HCT116 (cell line): ENCODE results near the gene KCNJ16. TPM values are rescaled to one million over a fixed set of nuclear protein-coding genes. Genes with fewer than 3 reads are reported as not detected.

Experiments
- ATAC-seq: fragments of 200-7000 bp; cut with Tn5 transposase; 2 replicates; pipeline ENCODE4 v1.9.1; 2020; ENCODE audit warnings: mild to moderate bottlenecking, moderate library complexity
- BruUV-seq: library from RNA; stranded (reverse); fragments of 400-500 nt; replicated peaks from 2 replicates; lab custom pipeline; 2021; lab: Mats Ljungman, UMichigan
- CTCF ChIA-PET: fragments of 300-600 bp; sonication (Branson Sonifier 250); formaldehyde crosslinking; loops from one replicate; lab custom pipeline; 2021; ENCODE audit warnings: antibody characterized with exemption; lab: Charles Lee
- POLR2A ChIA-PET: fragments of 300-600, 350-600 bp; sonication (Branson Sonifier 250); formaldehyde crosslinking; loops from one replicate; lab custom pipeline; 2021; ENCODE audit warnings: antibody characterized with exemption; lab: Charles Lee
- RAD21 ChIA-PET, 2 experiments: fragments of 300-600 bp; sonication (Branson Sonifier 250); formaldehyde crosslinking; loops; one replicate each; lab custom pipeline; 2023; ENCODE audit warnings: low total read pairs in 2 of 2; ENCODE audit not compliant: uncharacterized antibody in 2 of 2, unreplicated experiment in 2 of 2, low non-redundant PET in 1 of 2; lab: Charles Lee
- DNase-seq: peaks from one replicate; pipeline ENCODE4 v3.0.0-alpha.2; 2010; ENCODE audit warnings: low read depth, low spot score
- H2AFZ ChIP-seq: fragments of 200-600 bp; shearing (Covaris generic), sonication (generic); 2 replicates; pipeline ENCODE4 v1.6.1; 2017; ENCODE audit warnings: low read depth, mixed run types, mixed read lengths, antibody characterized with exemption, low read length; ENCODE audit not compliant: poor library complexity, severe bottlenecking
- H3K27ac ChIP-seq: 2 replicates; pipeline ENCODE4 v1.5.1; 2012; ENCODE audit warnings: low read depth, low read length
- H3K27me3 ChIP-seq: fragments of 200-600 bp; sonication (generic); 2 replicates; pipeline ENCODE4 v1.6.1; 2016; ENCODE audit warnings: mixed run types, low read length, mixed read lengths; ENCODE audit not compliant: insufficient read depth
- H3K36me3 ChIP-seq, 2 experiments: fragments of 200-500 bp in 1 of 2; fragments of 200-600 bp in 1 of 2; sonication (Bioruptor generic) in 1 of 2; sonication (generic) in 1 of 2; 2 replicates each; pipeline versions ENCODE4 v1.5.1 to v1.6.1; 2014 to 2016; ENCODE audit warnings: low read length in 2 of 2, inconsistent platforms in 1 of 2, mixed read lengths in 1 of 2, mixed run types in 1 of 2; ENCODE audit not compliant: insufficient read depth in 2 of 2, control insufficient read depth in 1 of 2
- H3K4me1 ChIP-seq, 2 experiments: fragments of 200-600 bp in 1 of 2; sonication (generic) in 1 of 2; 2 replicates each; pipeline versions ENCODE4 v1.5.1 to v1.6.1; 2012 to 2017; ENCODE audit warnings: low read length in 2 of 2, inconsistent platforms in 1 of 2, mild to moderate bottlenecking in 1 of 2, mixed read lengths in 1 of 2, mixed run types in 1 of 2, moderate library complexity in 1 of 2; ENCODE audit not compliant: insufficient read depth in 2 of 2, control insufficient read depth in 1 of 2
- H3K4me2 ChIP-seq: fragments of 200-600 bp; sonication (generic); 2 replicates; pipeline ENCODE4 v1.6.1; 2017; ENCODE audit warnings: mixed run types, low read length, mixed read lengths
- H3K4me3 ChIP-seq, 2 experiments: fragments of 200-600 bp in 1 of 2; sonication (generic) in 1 of 2; replicated peaks in 1 of 2; 2 replicates each; pipeline ENCODE4 v1.5.1; 2011 to 2016; ENCODE audit warnings: low read length in 2 of 2, control low read depth in 1 of 2, low read depth in 1 of 2, mild to moderate bottlenecking in 1 of 2, mixed read lengths in 1 of 2, mixed run types in 1 of 2
- H3K79me2 ChIP-seq: fragments of 200-600 bp; sonication (generic); 2 replicates; pipeline ENCODE4 v1.6.1; 2017; ENCODE audit warnings: mild to moderate bottlenecking, mixed run types, low read length, moderate library complexity, mixed read lengths; ENCODE audit not compliant: insufficient read depth
- H3K9ac ChIP-seq: fragments of 200-600 bp; sonication (generic); 2 replicates; pipeline ENCODE4 v1.6.1; 2016; ENCODE audit warnings: low read length, mixed read lengths
- H3K9me2 ChIP-seq: fragments of 200-600 bp; sonication (generic), shearing (Covaris generic); 2 replicates; pipeline ENCODE4 v1.6.1; 2017; ENCODE audit warnings: mixed run types, mild to moderate bottlenecking, moderate library complexity; ENCODE audit not compliant: insufficient read depth
- H3K9me3 ChIP-seq, 2 experiments: fragments of 200-500 bp in 1 of 2; fragments of 200-600 bp in 1 of 2; sonication (Bioruptor generic) in 1 of 2; sonication (generic) in 1 of 2; 2 replicates each; pipeline ENCODE4 v1.6.1; 2014 to 2017; ENCODE audit warnings: low read length in 2 of 2, mixed read lengths in 2 of 2, inconsistent platforms in 1 of 2, low read depth in 1 of 2, mild to moderate bottlenecking in 1 of 2, mixed run types in 1 of 2, moderate library complexity in 1 of 2; ENCODE audit not compliant: control insufficient read depth in 1 of 2, insufficient read depth in 1 of 2
- H4K20me1 ChIP-seq: fragments of 200-600 bp; sonication (generic), shearing (Covaris generic); 2 replicates; pipeline ENCODE4 v1.6.1; 2017; ENCODE audit warnings: mixed run types, mild to moderate bottlenecking, moderate library complexity; ENCODE audit not compliant: insufficient read depth
- CBX3 ChIP-seq: IDR thresholded peaks from 2 replicates; pipeline ENCODE4 v1.6.1; 2012; ENCODE audit warnings: low read depth
- CEBPB ChIP-seq: IDR thresholded peaks from 2 replicates; pipeline ENCODE4 v1.6.1; 2012; ENCODE audit warnings: low read depth
- EGR1 ChIP-seq: IDR thresholded peaks from 2 replicates; pipeline ENCODE4 v1.6.1; 2012; ENCODE audit warnings: low read depth
- ELF1 ChIP-seq: IDR thresholded peaks from 2 replicates; pipeline ENCODE4 v1.6.1; 2012; ENCODE audit warnings: low read depth, borderline replicate concordance
- FOSL1 ChIP-seq: IDR thresholded peaks from 2 replicates; pipeline ENCODE4 v1.6.1; 2012; ENCODE audit warnings: low read depth
- JUND ChIP-seq: IDR thresholded peaks from 2 replicates; pipeline ENCODE4 v1.6.1; 2012
- POLR2A ChIP-seq: IDR thresholded peaks from 2 replicates; pipeline ENCODE4 v1.7.0; 2011; ENCODE audit warnings: borderline replicate concordance; ENCODE audit not compliant: insufficient read depth, insufficient read length; ENCODE audit errors: extremely low read depth
- POLR2AphosphoS5 ChIP-seq: IDR thresholded peaks from 2 replicates; pipeline ENCODE4 v1.6.1; 2011; ENCODE audit warnings: mild to moderate bottlenecking, low read depth, low read length, moderate library complexity
- SP1 ChIP-seq: IDR thresholded peaks from 2 replicates; pipeline ENCODE4 v1.6.1; 2012; ENCODE audit warnings: low read depth
- SRF ChIP-seq: IDR thresholded peaks from 2 replicates; pipeline ENCODE4 v1.6.1; 2012; ENCODE audit warnings: low read depth
- TCF7L2 ChIP-seq: IDR thresholded peaks from 2 replicates; pipeline ENCODE4 v1.7.0; 2011; ENCODE audit warnings: borderline replicate concordance, inconsistent platforms; ENCODE audit not compliant: insufficient read depth, insufficient read length; ENCODE audit errors: extremely low read depth
- ZFX ChIP-seq: fragments of 450-650 bp; IDR thresholded peaks from 2 replicates; pipeline ENCODE4 v1.6.1; 2017
- ZNF274 ChIP-seq: fragments of 200-500 bp; sonication (Bioruptor generic); IDR thresholded peaks from 2 replicates; pipeline ENCODE4 v1.6.1; 2014; ENCODE audit warnings: mild to moderate bottlenecking, low read depth, low read length, inconsistent platforms
- intact Hi-C: fragments of 100-400 bp; cut with micrococcal nuclease; formaldehyde crosslinking; loops from 2 replicates; pipeline ENCODE4 v1.10.0; 2022
- total RNA-seq: library from RNA; stranded (reverse); gene quantifications from one replicate; pipeline ENCODE4 v1.2.1, GENCODE V29; 2021; ENCODE audit not compliant: unreplicated experiment
- TF ChIP-seq, protein P1 (sequence below): IDR thresholded peaks from 2 replicates; pipeline ENCODE4 v1.6.1; 2012; ENCODE audit warnings: low read depth
- TF ChIP-seq, protein P2 (sequence below): IDR thresholded peaks from 2 replicates; pipeline ENCODE4 v1.6.1; 2011; ENCODE audit warnings: mild to moderate bottlenecking, low read length, moderate library complexity; ENCODE audit not compliant: insufficient replicate concordance; ENCODE audit errors: extremely low read depth
- TF ChIP-seq, protein P3 (sequence below): IDR thresholded peaks from 2 replicates; pipeline ENCODE4 v1.6.1; 2012
- TF ChIP-seq, protein P4 (sequence below), 3 experiments: fragments of 200-600 bp in 1 of 3; sonication (generic) in 1 of 3; IDR thresholded peaks in 2 of 3; conservative IDR thresholded peaks in 1 of 3; 2 replicates each; pipeline ENCODE4 v1.5.1; 2012 to 2017; ENCODE audit warnings: low read depth in 2 of 3, low read length in 2 of 3, antibody characterized with exemption in 1 of 3, borderline replicate concordance in 1 of 3, control low read depth in 1 of 3, mild to moderate bottlenecking in 1 of 3, mixed read lengths in 1 of 3, mixed run types in 1 of 3, moderate library complexity in 1 of 3; ENCODE audit not compliant: insufficient read depth in 1 of 3

KCNJ16 gene
- total RNA-seq, 1 experiment from 2014 or later = not detected

DNA sequence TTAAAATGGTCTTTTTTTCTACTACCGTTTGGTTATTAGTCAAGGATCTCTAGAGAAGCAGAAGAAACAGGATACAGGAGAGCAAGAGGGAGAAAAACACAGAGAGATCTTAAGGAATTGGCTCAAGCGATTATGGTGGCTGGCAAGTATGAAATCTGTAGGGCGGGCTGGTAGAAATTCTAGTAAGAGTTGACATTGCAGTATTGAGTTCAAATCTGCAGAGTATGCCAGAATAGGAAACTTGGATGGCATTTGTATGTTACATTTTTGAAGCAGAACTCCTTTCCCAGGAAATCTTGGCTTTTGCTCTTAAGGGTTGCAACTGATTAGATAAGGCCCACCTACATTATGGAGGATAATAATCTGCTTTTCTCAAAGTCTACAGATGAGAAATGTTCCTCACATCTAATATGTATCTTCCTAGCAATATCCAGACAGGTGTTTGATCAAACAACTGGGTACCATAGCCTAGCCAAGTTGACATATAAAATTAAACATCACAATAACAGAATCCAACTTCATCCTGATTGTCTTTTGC, 4.0 kb downstream of the KCNJ16 start:
- Histone ChIP-seq H3K9me2 (no peaks in the 10 kb centered on the region), H3K4me2 (no peak overlapping the region), H3K27ac (no peak overlapping the region), H3K9me3 (peaks cover 4 to 32% of the 10 kb centered on the region in 2 experiments; a peak in 2 of 4 replicates), H3K9ac (no peak overlapping the region), H4K20me1 (no peaks in the 10 kb centered on the region), H3K4me3 (no peak overlapping the region), H3K79me2 (no peaks in the 10 kb centered on the region), H3K27me3 (no peaks in the 10 kb centered on the region), H2AFZ (no peak overlapping the region), H3K4me1 (no peaks in the 10 kb centered on the region), H3K36me3 (no peaks in the 10 kb centered on the region)
- no TSS peak for BruUV-seq
- ChIA-PET CTCF (no interaction called here), POLR2A (no interaction called here), RAD21 (no interaction called here)
- ATAC-seq (no peak), DNase-seq (no peak)
- TF ChIP-seq TCF7L2 = no peak
- no peak for TF ChIP-seq EGR1
- TF ChIP-seq SRF = no peak
- TF ChIP-seq, protein P1, sequence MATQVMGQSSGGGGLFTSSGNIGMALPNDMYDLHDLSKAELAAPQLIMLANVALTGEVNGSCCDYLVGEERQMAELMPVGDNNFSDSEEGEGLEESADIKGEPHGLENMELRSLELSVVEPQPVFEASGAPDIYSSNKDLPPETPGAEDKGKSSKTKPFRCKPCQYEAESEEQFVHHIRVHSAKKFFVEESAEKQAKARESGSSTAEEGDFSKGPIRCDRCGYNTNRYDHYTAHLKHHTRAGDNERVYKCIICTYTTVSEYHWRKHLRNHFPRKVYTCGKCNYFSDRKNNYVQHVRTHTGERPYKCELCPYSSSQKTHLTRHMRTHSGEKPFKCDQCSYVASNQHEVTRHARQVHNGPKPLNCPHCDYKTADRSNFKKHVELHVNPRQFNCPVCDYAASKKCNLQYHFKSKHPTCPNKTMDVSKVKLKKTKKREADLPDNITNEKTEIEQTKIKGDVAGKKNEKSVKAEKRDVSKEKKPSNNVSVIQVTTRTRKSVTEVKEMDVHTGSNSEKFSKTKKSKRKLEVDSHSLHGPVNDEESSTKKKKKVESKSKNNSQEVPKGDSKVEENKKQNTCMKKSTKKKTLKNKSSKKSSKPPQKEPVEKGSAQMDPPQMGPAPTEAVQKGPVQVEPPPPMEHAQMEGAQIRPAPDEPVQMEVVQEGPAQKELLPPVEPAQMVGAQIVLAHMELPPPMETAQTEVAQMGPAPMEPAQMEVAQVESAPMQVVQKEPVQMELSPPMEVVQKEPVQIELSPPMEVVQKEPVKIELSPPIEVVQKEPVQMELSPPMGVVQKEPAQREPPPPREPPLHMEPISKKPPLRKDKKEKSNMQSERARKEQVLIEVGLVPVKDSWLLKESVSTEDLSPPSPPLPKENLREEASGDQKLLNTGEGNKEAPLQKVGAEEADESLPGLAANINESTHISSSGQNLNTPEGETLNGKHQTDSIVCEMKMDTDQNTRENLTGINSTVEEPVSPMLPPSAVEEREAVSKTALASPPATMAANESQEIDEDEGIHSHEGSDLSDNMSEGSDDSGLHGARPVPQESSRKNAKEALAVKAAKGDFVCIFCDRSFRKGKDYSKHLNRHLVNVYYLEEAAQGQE = no peak
- TF ChIP-seq JUND = no peak
- no peak for TF ChIP-seq SP1
- no peak for TF ChIP-seq POLR2AphosphoS5
- TF ChIP-seq CEBPB = no peak
- no peak for TF ChIP-seq POLR2A
- TF ChIP-seq, protein P2, sequence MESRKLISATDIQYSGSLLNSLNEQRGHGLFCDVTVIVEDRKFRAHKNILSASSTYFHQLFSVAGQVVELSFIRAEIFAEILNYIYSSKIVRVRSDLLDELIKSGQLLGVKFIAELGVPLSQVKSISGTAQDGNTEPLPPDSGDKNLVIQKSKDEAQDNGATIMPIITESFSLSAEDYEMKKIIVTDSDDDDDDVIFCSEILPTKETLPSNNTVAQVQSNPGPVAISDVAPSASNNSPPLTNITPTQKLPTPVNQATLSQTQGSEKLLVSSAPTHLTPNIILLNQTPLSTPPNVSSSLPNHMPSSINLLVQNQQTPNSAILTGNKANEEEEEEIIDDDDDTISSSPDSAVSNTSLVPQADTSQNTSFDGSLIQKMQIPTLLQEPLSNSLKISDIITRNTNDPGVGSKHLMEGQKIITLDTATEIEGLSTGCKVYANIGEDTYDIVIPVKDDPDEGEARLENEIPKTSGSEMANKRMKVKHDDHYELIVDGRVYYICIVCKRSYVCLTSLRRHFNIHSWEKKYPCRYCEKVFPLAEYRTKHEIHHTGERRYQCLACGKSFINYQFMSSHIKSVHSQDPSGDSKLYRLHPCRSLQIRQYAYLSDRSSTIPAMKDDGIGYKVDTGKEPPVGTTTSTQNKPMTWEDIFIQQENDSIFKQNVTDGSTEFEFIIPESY = no peak
- TF ChIP-seq FOSL1 = no peak
- TF ChIP-seq ELF1 = no peak
- TF ChIP-seq, protein P3, sequence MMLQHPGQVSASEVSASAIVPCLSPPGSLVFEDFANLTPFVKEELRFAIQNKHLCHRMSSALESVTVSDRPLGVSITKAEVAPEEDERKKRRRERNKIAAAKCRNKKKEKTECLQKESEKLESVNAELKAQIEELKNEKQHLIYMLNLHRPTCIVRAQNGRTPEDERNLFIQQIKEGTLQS = no peak
- no peak for TF ChIP-seq ZNF274
- no peak for TF ChIP-seq CBX3
- no peak for TF ChIP-seq ZFX
- TF ChIP-seq, protein P4, sequence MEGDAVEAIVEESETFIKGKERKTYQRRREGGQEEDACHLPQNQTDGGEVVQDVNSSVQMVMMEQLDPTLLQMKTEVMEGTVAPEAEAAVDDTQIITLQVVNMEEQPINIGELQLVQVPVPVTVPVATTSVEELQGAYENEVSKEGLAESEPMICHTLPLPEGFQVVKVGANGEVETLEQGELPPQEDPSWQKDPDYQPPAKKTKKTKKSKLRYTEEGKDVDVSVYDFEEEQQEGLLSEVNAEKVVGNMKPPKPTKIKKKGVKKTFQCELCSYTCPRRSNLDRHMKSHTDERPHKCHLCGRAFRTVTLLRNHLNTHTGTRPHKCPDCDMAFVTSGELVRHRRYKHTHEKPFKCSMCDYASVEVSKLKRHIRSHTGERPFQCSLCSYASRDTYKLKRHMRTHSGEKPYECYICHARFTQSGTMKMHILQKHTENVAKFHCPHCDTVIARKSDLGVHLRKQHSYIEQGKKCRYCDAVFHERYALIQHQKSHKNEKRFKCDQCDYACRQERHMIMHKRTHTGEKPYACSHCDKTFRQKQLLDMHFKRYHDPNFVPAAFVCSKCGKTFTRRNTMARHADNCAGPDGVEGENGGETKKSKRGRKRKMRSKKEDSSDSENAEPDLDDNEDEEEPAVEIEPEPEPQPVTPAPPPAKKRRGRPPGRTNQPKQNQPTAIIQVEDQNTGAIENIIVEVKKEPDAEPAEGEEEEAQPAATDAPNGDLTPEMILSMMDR (IDR thresholded peaks at IDR 0.05 in 2 of 3, conservative IDR thresholded peaks at IDR 0.05 in 1 of 3; ENCODE audit: borderline replicate concordance in 1 of 3, insufficient read depth in 1 of 3, low read depth in 2 of 3, low read length in 2 of 3) = no peak
- intact Hi-C loops = no loop called here
